HepG2 (cell line): Measurements from ENCODE around the gene SRBD1. TPM values are rescaled to one million over a fixed set of nuclear protein-coding genes. Genes with fewer than 3 reads are reported as not detected.

Source experiments
- ARID5B ChIP-seq: IDR thresholded peaks from 2 replicates; pipeline ENCODE4 v1.4.0; 2020; ENCODE audit warnings: mild to moderate bottlenecking, missing genetic modification reagents
- DNMT1 ChIP-seq: sonication (generic); formaldehyde crosslinking; IDR thresholded peaks from 2 replicates; pipeline ENCODE4 v1.5.1; 2020; ENCODE audit warnings: mild to moderate bottlenecking, missing genetic modification reagents
- HOXA5 ChIP-seq: sonication (generic); formaldehyde crosslinking; IDR thresholded peaks from 2 replicates; pipeline ENCODE4 v1.4.0; 2020; ENCODE audit warnings: missing genetic modification reagents
- MIXL1 ChIP-seq: IDR thresholded peaks from 2 replicates; pipeline ENCODE4 v1.6.1; 2016
- POGZ ChIP-seq: sonication (generic); formaldehyde crosslinking; IDR thresholded peaks from 2 replicates; pipeline ENCODE4 v1.4.0; 2020; ENCODE audit warnings: mild to moderate bottlenecking, missing genetic modification reagents
- SRSF1 ChIP-seq: fragments of 200-400 bp; formaldehyde crosslinking; optimal IDR thresholded peaks from 2 replicates; pipeline ENCODE3; 2017; ENCODE audit warnings: mild to moderate bottlenecking, low read depth, low read length, moderate library complexity
- ZNF331 ChIP-seq: sonication (generic); formaldehyde crosslinking; IDR thresholded peaks from 2 replicates; pipeline ENCODE4 v1.4.0; 2020; ENCODE audit warnings: missing genetic modification reagents
- ZNF737 ChIP-seq: sonication (generic); formaldehyde crosslinking; IDR thresholded peaks from 2 replicates; pipeline ENCODE4 v1.5.0; 2020; ENCODE audit warnings: missing genetic modification reagents, mild to moderate bottlenecking, borderline replicate concordance
- polyA plus RNA-seq, 8 experiments: library from polyadenylated mRNA; depleted of rRNA in 3 of 8; stranded (reverse) in 7 of 8; unstranded in 1 of 8; fragments of >200 nt; fragmentation: Illumina TruSeq in 4 of 8; extraction: Trizol in 4 of 8; gene quantifications; 2 replicates each; pipeline versions ENCODE4 v1.2.1 to v1.2.3, GENCODE V29; 2011 to 2016; ENCODE audit warnings: low read depth in 4 of 8, missing spikeins in 1 of 8, mixed read lengths in 1 of 8; ENCODE audit not compliant: insufficient read depth in 1 of 8
- total RNA-seq, 5 experiments: library from RNA; depleted of rRNA; stranded (reverse); fragments of >200 nt; fragmentation: Illumina TruSeq; extraction: Trizol; gene quantifications; 2 replicates each; pipeline ENCODE4 v1.2.3, GENCODE V29; 2016; ENCODE audit warnings: low read depth in 1 of 5
- TF ChIP-seq, protein P1 (sequence below): sonication (generic); formaldehyde crosslinking; IDR thresholded peaks from one replicate; pipeline ENCODE4 v1.5.1; 2020; ENCODE audit warnings: mild to moderate bottlenecking, missing genetic modification reagents; ENCODE audit errors: not compliant biosample characterization
- TF ChIP-seq, protein P2 (sequence below): sonication (generic); formaldehyde crosslinking; IDR thresholded peaks from 2 replicates; pipeline ENCODE4 v1.4.0; 2020; ENCODE audit warnings: missing genetic modification reagents, borderline replicate concordance
- TF ChIP-seq, protein P3 (sequence below): sonication (generic); formaldehyde crosslinking; IDR thresholded peaks from 2 replicates; pipeline ENCODE4 v1.4.0; 2020; ENCODE audit warnings: missing genetic modification reagents, borderline replicate concordance

Gene SRBD1
- total and polyA plus RNA-seq, 2 of the 13 experiments (the other 11 are each of a cell fraction or from before 2014, with no cell fraction given), result 3.2 to 23.9 TPM

- TF ChIP-seq, protein P1, sequence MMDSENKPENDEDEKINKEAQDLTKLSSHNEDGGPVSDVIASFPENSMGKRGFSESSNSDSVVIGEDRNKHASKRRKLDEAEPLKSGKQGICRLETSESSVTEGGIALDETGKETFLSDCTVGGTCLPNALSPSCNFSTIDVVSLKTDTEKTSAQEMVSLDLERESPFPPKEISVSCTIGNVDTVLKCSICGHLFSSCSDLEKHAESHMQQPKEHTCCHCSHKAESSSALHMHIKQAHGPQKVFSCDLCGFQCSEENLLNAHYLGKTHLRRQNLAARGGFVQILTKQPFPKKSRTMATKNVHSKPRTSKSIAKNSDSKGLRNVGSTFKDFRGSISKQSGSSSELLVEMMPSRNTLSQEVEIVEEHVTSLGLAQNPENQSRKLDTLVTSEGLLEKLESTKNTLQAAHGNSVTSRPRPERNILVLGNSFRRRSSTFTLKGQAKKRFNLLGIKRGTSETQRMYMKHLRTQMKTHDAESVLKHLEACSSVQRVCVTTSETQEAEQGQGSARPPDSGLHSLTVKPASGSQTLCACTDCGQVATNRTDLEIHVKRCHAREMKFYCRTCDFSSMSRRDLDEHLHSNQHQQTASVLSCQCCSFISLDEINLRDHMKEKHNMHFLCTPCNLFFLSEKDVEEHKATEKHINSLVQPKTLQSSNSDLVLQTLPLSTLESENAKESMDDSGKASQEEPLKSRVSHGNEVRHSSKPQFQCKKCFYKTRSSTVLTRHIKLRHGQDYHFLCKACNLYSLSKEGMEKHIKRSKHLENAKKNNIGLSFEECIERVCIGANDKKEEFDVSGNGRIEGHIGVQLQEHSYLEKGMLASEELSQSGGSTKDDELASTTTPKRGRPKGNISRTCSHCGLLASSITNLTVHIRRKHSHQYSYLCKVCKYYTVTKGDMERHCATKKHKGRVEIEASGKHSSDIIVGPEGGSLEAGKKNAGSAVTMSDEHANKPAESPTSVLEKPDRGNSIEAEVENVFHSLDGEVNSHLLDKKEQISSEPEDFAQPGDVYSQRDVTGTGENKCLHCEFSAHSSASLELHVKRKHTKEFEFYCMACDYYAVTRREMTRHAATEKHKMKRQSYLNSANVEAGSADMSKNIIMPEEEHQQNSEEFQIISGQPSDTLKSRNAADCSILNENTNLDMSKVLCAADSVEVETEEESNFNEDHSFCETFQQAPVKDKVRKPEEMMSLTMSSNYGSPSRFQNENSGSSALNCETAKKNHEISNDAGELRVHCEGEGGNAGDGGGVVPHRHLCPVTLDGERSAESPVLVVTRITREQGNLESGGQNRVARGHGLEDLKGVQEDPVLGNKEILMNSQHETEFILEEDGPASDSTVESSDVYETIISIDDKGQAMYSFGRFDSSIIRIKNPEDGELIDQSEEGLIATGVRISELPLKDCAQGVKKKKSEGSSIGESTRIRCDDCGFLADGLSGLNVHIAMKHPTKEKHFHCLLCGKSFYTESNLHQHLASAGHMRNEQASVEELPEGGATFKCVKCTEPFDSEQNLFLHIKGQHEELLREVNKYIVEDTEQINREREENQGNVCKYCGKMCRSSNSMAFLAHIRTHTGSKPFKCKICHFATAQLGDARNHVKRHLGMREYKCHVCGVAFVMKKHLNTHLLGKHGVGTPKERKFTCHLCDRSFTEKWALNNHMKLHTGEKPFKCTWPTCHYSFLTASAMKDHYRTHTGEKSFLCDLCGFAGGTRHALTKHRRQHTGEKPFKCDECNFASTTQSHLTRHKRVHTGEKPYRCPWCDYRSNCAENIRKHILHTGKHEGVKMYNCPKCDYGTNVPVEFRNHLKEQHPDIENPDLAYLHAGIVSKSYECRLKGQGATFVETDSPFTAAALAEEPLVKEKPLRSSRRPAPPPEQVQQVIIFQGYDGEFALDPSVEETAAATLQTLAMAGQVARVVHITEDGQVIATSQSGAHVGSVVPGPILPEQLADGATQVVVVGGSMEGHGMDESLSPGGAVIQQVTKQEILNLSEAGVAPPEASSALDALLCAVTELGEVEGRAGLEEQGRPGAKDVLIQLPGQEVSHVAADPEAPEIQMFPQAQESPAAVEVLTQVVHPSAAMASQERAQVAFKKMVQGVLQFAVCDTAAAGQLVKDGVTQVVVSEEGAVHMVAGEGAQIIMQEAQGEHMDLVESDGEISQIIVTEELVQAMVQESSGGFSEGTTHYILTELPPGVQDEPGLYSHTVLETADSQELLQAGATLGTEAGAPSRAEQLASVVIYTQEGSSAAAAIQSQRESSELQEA (CRISPR knock-in tag), result peak; percentile 38
- TF ChIP-seq POGZ (CRISPR knock-in tag), result no peak
- TF ChIP-seq HOXA5 (CRISPR knock-in tag), result no peak; the same call in 1 of the 2 replicates
- TF ChIP-seq DNMT1, result no peak
- peak; percentile 68; the same call in 1 of the 2 replicates for TF ChIP-seq MIXL1 (CRISPR knock-in tag)
- TF ChIP-seq, protein P2, sequence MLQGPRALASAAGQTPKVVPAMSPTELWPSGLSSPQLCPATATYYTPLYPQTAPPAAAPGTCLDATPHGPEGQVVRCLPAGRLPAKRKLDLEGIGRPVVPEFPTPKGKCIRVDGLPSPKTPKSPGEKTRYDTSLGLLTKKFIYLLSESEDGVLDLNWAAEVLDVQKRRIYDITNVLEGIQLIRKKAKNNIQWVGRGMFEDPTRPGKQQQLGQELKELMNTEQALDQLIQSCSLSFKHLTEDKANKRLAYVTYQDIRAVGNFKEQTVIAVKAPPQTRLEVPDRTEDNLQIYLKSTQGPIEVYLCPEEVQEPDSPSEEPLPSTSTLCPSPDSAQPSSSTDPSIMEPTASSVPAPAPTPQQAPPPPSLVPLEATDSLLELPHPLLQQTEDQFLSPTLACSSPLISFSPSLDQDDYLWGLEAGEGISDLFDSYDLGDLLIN (CRISPR knock-in tag), result no peak
- TF ChIP-seq ZNF331 (CRISPR knock-in tag), result 0 out of 2 replicates have a peak, but pooled peaks have one; percentile 48
- TF ChIP-seq, protein P3, sequence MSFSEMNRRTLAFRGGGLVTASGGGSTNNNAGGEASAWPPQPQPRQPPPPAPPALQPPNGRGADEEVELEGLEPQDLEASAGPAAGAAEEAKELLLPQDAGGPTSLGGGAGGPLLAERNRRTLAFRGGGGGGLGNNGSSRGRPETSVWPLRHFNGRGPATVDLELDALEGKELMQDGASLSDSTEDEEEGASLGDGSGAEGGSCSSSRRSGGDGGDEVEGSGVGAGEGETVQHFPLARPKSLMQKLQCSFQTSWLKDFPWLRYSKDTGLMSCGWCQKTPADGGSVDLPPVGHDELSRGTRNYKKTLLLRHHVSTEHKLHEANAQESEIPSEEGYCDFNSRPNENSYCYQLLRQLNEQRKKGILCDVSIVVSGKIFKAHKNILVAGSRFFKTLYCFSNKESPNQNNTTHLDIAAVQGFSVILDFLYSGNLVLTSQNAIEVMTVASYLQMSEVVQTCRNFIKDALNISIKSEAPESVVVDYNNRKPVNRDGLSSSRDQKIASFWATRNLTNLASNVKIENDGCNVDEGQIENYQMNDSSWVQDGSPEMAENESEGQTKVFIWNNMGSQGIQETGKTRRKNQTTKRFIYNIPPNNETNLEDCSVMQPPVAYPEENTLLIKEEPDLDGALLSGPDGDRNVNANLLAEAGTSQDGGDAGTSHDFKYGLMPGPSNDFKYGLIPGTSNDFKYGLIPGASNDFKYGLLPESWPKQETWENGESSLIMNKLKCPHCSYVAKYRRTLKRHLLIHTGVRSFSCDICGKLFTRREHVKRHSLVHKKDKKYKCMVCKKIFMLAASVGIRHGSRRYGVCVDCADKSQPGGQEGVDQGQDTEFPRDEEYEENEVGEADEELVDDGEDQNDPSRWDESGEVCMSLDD, result peak; percentile 90; the same call in 1 of the 2 replicates
- peak; percentile 49; the same call in 1 of the 2 replicates for TF ChIP-seq ARID5B (CRISPR knock-in tag)
- TF ChIP-seq SRSF1, result peak; percentile 74
- no peak for TF ChIP-seq ZNF737 (CRISPR knock-in tag)
Observed at GRCh38 chr2:45649858-45650811, 39.1 kb upstream of the SRBD1 start (continued).
